Stimulated activated CD4-positive, alpha-beta T cell treated with anti-CD3 and anti-CD28 coated beads, Interleukin-12 subunit alpha, Interleukin-12 subunit beta, amount 100 ng/mL, for 4 hours (primary cell): ENCODE data around the gene ODAD4.

Experiments
- DNase-seq: peaks from one replicate; pipeline ENCODE4 v3.0.0-alpha.2; 2020

Gene ODAD4, protein sequence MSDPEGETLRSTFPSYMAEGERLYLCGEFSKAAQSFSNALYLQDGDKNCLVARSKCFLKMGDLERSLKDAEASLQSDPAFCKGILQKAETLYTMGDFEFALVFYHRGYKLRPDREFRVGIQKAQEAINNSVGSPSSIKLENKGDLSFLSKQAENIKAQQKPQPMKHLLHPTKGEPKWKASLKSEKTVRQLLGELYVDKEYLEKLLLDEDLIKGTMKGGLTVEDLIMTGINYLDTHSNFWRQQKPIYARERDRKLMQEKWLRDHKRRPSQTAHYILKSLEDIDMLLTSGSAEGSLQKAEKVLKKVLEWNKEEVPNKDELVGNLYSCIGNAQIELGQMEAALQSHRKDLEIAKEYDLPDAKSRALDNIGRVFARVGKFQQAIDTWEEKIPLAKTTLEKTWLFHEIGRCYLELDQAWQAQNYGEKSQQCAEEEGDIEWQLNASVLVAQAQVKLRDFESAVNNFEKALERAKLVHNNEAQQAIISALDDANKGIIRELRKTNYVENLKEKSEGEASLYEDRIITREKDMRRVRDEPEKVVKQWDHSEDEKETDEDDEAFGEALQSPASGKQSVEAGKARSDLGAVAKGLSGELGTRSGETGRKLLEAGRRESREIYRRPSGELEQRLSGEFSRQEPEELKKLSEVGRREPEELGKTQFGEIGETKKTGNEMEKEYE

DNA sequence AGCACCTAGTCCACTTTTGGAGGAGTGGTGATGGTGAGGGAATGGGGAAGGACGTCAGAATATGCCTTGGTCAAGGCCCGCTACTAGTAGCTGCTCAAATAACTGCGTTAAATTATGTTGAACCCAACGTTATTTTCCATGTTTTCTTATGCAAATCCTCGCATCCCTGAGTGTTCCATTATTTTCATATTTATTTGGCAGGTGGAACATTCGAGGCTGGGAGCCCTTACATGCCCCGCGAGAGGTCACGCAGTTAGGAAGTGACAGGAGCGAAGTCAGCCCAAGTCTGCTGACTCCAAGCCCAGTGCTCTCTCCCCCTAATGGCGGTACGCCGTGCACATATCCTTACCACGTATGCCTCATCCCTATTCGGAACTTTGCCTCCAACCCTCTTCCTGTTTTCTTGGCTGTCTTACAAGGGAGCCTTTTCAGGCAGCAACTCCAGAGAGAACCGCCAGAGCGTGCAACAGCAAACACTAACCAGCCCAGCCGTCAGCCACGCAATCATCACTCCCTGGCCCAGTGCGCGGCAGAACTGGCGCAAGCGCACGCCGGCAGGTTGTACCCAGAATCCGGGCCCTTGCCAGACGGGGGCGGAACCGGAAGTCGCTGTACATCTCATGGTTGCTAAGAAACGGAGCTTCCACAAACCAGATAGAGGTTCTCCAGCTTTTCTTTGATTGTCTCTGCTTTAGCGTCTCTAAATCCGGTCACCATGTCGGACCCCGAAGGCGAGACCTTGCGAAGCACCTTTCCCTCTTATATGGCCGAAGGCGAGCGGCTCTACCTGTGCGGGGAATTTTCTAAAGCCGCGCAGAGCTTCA, at the start of gene ODAD4:
ODAD4 (plus strand) TSS at position 609 of the 824 bp plus-strand sequence; CDS start at position 716, 107 bp downstream.
- DNase-seq, result peak; percentile 93

DNA sequence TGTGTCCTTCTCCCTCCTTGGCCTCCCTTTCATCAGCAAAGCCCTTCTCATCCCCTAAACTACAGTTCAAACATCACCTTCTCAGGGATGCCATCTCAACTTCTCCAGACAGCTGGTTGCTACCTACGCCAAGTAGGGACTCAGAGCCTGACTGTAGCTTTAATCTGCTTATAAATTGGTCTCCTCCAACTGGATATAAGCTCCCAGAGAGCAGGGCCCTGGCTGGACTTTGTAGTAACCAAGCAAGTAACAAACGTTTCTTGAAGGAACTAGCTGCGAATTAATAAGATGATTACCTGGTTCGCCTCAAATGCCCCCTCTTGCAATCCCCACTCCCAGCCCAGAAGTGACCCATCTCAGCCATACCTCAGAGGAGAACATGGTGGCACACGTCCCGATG, 47.7 kb upstream of the ODAD4 start:
- DNase-seq, result no peak

DNA sequence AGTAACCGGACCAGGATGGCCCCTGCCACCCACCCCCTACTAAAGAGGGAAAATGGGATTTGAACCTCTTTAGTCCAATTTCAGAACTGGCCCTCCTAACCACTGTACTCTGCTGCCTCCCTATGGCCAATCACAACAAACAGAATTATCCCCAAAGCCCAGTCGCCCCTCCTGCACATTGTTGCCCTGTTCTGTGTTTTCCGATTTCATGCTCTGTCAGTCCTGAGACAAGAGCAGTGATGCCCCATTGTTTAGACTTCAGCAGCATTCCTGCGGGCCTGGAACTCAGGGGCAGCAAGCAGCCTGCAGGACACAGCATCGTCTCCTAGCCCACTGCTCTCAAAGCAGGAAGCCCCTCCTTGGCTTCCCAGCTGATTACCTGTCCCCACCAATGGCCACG, 44.7 kb upstream of the ODAD4 start:
- no peak for DNase-seq

DNA sequence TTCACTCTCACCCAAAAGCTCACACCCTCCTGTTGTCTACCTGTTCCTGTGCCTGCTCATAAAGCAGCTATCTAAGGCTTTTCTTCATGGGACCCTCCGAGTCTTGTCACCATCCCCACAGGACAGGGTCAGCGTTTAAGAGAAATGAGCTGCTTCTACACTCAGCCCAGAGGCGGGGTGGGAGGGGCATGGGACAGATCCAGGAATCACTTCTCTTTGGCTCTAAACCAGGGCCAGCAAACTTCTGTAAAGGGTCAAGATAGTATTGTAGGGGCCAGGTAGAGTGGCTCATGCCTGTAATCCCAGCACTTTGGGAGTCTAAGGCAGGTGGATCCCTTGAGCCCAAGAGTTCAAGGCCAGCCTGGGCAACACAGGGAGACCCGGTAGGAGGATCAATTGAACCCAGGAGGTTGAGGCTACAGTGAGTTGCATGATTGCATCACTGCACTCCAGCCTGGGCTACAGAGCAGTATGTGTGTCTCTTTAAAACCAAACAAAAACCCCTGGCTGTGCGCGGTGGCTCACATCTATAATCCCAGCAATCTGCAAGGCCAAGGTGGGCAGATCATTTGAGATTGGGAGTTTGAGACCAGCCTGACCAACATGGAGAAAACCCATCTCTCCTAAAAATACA, 42.0 kb upstream of the ODAD4 start:
- no peak for DNase-seq

DNA sequence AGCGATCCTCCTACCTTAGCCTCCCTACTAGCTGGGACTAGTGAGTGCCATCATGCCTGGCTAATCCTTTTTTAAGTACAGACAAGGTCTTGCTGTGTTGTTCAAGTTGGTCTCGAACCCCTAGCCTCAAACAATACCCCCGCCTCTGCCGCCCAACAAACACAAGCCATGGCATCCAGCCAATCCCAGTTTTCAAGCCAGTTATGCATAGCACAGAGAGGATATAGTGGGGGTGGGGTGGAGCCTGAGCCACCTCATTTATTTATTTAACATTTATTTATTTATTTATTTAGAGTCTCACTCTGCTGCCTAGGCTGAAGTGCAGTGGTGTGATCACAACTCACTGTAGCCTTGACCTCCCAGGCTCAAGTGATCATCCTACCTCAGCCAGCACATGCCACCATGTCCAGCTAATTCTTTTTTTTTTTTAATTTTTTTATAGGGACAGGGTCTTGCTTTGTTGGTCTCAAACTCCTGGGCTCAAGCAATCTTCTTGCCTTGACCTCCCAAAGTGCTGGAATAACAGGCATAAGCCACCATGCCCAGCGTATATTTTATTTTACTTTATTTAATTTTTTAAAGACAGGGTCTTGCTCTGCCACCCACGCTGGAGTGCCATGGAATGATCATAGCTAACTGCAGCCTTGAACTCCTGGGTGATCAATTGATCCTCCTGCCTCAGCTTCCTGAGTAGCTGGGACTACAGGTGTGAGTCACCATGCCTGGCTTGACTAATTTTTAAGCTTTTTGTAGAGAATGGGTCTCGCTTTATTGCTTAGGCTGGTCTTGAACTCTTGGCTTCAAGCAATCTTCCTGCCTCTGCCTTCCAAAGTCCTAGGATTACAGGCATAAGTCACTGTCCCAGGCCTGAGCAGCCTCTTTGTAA, 39.0 kb upstream of the ODAD4 start:
- no peak for DNase-seq

DNA sequence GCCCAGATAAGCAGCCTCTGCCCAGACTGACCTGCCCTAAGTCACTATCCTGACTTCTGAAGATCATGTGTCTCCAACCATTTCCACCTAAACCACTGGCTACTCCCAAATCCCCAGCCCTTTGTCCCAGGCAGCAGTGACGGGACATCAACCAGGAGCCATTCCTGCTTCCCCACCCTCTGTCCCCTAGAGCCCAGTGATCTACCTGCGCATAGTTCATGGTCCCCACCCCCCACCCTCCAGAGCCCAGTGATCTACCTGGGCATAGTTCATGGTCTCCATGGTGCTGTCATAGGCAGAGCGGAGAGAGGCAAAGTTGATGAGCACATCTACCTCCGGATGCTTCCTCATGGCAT, 38.4 kb upstream of the ODAD4 start:
- no peak for DNase-seq

DNA sequence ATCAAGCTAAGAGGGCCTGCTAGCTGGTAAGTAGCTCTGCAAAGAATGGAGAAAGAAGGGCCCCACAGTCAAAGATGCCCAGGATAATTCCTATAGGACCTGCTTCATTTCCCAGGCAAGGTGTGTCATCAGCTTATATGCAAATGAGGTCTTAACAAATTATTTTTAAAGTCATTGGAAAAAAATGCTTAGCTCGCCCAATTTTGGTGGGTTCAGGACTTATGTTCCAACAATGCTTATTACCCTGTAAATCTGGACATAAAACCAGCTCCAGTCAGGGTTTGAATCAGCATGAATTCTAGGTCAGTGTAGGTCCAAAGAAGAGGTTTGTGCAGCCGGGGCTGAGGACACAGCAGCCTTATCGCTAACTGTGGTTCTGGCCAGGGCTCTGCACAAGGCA, 37.0 kb upstream of the ODAD4 start:
- no peak for DNase-seq

DNA sequence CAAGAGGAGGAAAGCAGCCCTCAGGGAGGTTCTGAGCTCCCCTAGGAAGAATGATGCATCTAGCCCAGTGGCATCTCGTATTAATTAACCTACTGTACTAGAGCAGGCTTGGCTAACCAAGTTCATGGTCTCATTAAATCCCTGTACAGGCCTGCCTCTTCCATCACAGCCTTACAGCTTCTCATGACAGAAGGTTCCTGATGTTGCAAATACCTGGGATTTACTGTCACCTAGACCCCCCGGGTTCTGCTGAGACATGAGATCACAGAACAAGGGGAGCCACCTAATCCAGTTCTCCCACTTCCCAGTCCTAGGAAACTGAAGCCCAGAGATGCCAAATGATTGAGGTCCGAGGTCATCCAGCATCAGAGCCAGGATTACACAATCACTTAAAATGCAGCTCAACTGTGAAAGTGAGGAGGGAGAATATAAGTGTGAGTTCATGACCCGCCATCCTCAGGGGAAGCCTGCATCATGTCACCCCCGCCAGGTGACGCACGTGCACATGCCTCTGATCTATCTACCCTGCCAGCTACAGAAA, 35.6 kb upstream of the ODAD4 start:
- no peak for DNase-seq

DNA sequence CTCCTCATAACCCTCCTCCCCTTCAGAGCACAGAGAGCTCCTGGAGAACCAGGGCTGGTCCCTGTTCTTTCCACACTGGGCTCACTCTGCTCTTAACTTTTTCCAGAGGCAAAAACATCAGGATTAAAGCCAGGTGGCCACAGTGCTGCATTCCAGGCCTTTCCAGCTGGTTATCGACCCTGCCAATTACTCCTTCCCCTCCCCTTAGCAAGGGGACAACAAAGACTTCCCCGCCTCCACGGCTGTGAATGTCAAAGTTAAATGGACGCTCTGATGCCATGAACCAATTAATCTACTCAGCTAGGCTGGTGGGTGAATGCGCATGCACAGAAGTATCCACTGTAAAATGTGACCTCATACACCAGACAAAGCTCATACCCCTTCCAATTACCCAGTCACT, 34.8 kb upstream of the ODAD4 start:
- no peak for DNase-seq

DNA sequence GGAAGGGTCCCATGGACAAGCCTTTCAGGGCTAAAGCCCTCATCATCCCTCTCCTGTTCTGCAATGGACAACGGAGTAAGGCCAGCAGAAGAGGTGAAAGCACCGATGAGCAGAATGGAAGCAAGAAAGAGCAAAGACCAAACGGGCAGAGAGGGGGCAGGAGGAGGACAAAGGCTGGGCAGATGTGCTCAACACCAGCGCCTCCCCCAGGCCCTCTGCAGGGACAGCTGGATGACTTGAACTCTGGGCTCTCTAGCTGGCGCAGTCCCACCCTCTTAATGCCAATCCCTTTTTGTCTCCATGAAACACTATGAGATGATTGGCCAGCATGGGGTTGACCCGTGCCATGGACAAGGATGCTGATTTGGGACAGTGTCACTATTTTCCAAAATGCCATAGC, 33.7 kb upstream of the ODAD4 start:
- no peak for DNase-seq

DNA sequence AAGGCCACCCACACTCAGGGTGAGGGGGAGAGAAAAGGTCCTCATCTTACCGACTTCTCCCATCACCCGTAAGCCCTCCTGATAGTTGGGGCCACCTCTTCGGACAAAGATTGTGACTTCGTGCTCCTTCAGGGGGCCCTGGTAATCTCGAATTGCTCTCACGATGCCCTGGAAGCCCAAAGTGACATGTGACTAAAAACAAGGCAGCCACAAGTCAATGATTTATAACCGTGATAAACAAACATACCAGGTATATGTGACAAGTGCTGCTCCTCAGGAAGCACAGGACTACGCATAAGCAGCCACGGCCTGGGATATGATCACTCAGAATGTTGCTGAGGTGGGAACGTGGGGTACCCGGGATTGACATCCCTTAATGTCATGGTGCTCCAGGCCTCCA, 28.8 kb upstream of the ODAD4 start:
- DNase-seq, result no peak

DNA sequence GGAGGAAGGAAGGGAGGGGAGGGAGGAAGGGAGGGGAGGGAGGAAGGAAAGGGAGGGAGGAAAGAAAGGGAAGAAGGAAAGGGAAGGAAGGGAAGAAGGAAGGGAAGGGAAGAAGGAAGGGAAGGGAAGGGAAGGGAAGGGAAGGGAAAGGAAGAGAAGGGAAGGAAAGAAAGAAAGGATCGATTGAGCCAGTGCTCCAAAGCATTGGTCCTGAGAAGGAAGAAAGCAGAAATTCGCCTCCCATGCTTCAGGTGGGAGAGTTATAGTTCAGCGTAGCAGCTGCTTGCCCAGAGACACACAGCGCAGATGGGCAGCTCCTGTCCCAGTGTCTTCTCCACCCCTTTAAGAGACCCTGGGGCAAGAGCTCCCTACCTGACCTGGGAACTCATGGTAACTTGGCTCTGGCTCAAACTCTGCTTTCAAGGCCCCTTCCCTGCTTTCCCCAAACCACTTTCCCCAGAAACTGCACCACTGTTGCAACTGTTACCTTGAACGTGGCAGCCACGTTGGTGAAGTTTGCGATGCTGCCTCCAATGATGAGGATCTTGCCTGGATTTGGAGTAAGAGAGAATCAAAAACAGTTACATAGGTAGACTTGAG, 26.1 kb upstream of the ODAD4 start:
- no peak for DNase-seq

DNA sequence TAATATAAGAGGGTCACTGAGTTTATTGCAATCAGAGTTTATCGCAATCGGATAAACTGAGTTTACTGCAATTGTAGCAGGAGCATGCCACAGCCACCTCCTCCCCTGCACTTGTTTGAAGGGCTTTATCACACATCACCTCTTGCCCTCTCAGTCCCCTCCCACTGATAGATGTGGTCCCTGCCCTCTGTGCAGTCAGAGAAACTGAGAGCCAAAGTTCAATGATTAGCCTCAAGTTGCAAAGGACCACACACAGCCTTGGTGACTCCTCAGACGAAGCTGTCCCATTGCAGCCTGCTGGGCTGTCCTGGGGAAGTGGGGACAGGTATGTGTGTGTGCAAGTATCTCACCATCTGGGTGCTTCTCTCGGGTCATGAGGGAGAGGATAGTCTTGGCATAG, 25.2 kb upstream of the ODAD4 start:
- DNase-seq, result no peak

DNA sequence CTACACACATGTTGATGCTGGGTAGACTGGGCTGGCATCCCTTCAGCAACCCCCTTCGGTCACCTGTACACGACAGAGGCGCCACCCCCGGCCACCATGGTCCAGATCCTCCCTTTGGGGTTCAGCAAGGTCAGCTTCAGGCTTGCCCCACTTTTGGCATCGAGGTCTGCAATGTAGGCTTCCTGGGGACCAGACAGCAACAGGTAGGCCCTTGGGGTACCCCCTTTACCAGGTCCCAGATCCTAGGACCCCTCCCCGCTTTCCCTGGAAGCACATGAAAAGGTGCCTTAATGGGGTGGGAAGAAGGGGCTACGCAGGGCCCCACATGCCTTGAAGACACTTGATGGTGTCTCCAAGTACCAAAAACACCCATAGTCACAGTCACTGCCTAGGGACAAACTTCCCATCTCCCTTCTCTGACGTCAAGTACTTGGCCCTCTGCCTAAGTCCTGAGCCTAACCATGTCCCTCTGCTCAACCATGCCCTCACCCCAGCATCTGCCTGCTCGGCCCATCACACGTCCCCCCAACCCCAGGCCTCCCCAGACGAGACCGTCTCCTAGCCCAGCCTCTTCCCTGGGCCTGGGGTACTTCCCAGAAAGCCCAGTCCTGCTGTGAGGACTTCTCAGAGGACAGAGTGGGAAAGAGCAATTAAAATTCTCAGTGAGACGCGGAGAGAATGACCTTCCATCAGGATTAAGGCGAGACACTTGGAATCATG, 23.8 kb upstream of the ODAD4 start:
- no peak for DNase-seq

DNA sequence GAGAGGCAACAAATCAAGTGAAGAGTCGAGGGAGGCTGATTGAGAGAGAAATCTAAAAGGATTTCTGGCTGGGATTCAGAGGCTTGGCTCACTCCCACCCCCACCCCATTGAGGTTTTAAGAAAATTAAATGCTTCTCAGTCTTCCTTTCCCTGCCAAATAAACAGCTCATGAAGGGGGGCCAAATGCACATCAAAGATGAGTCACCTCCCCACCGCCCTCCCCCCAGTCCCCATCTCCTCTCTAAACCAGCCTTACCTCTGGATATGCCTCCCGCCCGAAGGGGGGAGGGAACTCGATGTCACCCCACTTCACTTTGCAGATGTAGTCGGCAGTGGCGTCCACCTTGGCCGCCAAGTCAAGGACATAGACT, 23.2 kb upstream of the ODAD4 start:
- DNase-seq, result no peak

DNA sequence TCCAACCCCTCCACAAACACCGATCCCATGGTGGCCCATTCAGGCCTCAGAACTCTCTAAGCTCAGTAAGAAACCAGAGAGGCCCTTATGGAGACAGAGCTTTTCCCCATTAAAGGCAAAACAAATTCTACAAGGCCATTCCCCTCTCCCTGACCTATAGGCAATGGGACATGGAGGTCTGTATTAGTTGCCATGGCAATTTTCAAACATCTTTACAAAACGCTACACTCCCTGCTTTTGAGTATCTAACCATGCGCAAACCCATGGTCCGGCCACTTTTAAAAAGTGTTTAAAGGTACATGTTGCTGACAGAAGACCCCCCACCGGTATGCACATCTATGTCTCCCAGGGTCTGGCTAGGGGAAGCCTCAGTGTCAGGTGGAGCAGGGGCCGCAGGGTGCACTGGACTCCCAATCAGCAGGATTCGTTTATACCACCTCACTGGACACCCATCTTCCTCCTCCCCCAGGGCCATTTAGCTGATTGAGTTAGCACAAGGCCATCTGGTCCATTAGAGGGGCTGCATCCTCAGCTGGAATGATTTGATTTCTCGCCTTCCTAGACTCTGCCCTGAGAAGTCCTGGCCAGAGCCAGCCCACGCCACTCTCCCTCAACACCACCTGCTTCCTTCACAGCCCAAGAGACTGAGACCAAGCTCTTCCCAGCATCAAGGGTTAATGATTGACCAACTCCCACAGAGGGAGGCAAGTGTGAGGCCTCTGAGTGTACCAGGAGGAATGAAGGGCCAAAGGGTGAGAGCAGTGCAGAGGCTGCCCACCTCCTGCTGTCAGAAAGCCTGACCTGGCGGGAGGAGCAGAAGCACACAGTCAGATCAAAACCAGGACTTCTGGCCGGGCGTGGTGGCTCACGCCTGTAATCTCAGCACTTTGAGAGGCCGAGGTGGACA, 22.5 kb upstream of the ODAD4 start:
- no peak for DNase-seq

DNA sequence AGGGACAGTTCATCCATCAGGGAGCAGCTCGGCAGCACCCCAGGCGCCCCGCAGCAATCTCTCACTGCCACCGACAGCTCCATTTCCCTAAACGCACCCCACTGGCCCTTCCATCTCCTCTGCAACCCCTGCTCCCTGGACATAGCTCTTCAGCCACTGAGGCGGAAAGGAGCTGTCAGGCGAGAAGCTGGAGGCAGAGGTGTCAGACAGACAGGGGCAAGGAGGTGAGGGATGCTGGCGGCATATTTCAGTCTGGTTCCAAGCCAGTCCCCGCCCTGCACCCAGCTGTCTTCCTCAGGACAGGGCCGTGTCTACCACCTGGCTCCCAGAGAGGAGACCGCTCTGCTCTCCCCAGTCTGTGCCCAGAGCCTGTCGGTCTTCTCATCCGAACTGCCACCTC, 21.3 kb upstream of the ODAD4 start:
- DNase-seq, result no peak

DNA sequence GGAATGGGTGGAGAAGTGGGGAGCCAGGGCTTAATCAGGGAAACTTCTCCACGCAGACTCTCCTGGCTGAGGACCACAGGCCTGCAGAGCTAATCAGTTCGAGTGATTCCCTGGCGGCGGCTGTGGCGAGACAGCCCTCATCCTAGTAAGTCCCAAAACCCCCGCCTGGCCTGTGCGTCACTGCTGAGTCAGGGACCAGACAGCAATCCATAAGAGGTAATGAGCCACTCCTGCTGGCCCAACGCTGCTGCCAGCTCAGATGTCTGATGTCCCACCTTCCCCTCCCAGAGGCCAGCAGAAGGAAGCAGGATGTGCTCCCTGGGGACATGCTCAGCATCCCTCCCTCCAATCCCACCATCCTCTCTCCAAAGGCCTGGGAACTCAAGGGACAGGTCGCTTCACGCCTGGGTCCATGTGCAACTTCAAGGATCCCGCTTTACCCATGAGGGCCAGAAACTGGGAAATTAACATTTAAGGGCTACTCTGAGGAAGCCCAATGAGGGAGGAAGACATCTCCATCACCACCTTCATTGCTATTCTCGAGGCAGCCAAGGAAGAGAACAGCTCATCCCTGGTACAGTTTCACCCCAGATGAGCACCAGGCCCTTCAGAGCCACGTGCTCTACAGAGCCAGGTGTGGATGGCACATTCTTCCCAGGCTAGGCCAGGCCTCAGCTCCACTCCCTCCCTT, 19.6 kb upstream of the ODAD4 start:
- DNase-seq, result no peak

DNA sequence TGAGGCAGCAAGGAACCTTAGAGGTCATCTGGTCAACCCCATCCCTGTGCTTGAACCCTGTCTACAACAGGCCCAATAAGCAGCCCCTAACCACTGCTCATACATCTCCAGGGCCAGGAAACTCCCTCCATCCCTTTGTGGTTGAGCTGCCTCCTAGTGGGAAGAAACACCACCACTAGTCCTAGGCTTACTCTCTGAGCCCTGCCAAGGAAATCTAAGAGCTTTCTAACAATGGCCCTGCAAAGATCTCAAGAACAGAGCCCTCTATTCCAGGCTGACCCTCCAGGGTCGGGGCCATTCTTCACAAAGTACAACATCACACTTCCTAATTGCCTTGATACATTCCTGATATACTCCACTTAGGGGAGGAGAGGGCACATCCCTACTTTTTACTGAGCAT, 17.5 kb upstream of the ODAD4 start:
- DNase-seq, result no peak
